IPS-NIHi7 (cell line): Measurements from ENCODE around the gene CORT.

Experiments used
- DNase-seq: peaks from one replicate; pipeline ENCODE4 v3.0.0; 2012; ENCODE audit warnings: mixed read lengths; ENCODE audit errors: extremely low spot score

CORT gene

GRCh38 chr1:10474613-10475507 is 25.0 kb downstream of the CORT start, which contains the start of gene PEX14:
TSS of gene PEX14 (plus strand) at chr1:10474950. CDS start at chr1:10474967, 17 bp downstream.
- peak; percentile 96 for DNase-seq

- no peak for DNase-seq
Measured at GRCh38 chr1:10475510-10475909, 25.7 kb downstream of the CORT start.

GRCh38 chr1:10479296-10479695 is 29.5 kb downstream of the CORT start:
- no peak for DNase-seq

GRCh38 chr1:10480614-10481013 is 30.8 kb downstream of the CORT start:
- DNase-seq, result no peak

- DNase-seq, result no peak
Measured at GRCh38 chr1:10484521-10484920, 34.7 kb downstream of the CORT start.

- no peak for DNase-seq
Measured at GRCh38 chr1:10489291-10490055, 39.6 kb downstream of the CORT start.

GRCh38 chr1:10490286-10490970 is 40.6 kb downstream of the CORT start:
- no peak for DNase-seq

GRCh38 chr1:10494418-10494753 is 44.6 kb downstream of the CORT start:
- no peak for DNase-seq

GRCh38 chr1:10494754-10495474 is 45.1 kb downstream of the CORT start:
- DNase-seq, result peak; percentile 86

- DNase-seq, result no peak
Measured at GRCh38 chr1:10495475-10495817, 45.6 kb downstream of the CORT start.

GRCh38 chr1:10495952-10496351 is 46.1 kb downstream of the CORT start:
- DNase-seq, result no peak

- no peak for DNase-seq
Measured at GRCh38 chr1:10497109-10497508, 47.3 kb downstream of the CORT start.

- no peak for DNase-seq
Measured at GRCh38 chr1:10498231-10498630, 48.4 kb downstream of the CORT start.
